ENCODE measurements around the gene PTGR2. TPM values are rescaled to one million over a fixed set of nuclear protein-coding genes. Genes with fewer than 3 reads are reported as not detected.
A peak's percentile ranks its signal among the peaks of the same experiment; 100 is the strongest.

PTGR2 gene
- 10 to 100 TPM in 3 of 4 donors, 1 to 10 TPM in 1; 8.2 to 15.7 (median 13.4) TPM for polyA plus RNA-seq
- long read RNA-seq, donor 1, result 0 reads
- long read RNA-seq, donor 2, partial matches to known transcripts, result 0 of 2 reads
- long read RNA-seq, donor 2, other reads (novel, unspliced or antisense), result 0 of 2 reads
- long read RNA-seq, donor 3, result 0 reads
- long read RNA-seq, donor 4, result 0 reads
- long read RNA-seq, donor 5, result 0 reads
- long read RNA-seq, donor 6, partial matches to known transcripts, result 6 of 10 reads
- long read RNA-seq, donor 6, other reads (novel, unspliced or antisense), result 0 of 10 reads
- long read RNA-seq, donor 7, result 0 reads
- long read RNA-seq, donor 8, result 0 reads
- long read RNA-seq, donor 9, partial matches to known transcripts, result 0 of 2 reads
- long read RNA-seq, donor 9, other reads (novel, unspliced or antisense), result 0 of 2 reads
- long read RNA-seq, donor 10, partial matches to known transcripts, result 0 of 3 reads
- long read RNA-seq, donor 10, other reads (novel, unspliced or antisense), result 0 of 3 reads

- Histone ChIP-seq H3K4me3 (ENCODE audit: low read depth in 1 of 3, low read length in 3 of 3) (peak within 1 kb of the TSS; percentile 51 to 70 (median 65)), H3K27ac (ENCODE audit: low read depth in 1 of 3, low read length in 2 of 3) (peak within 1 kb of the TSS; percentile 79 to 99 (median 91)), H3K27me3 (ENCODE audit: control insufficient read depth in 3 of 3, insufficient read depth in 3 of 3, low read length in 3 of 3) (no peaks in the 10 kb centered on the region), H3K4me1 (ENCODE audit: control insufficient read depth in 3 of 3, insufficient read depth in 2 of 3, low read depth in 1 of 3, low read length in 2 of 3) (peaks cover 0 to 25% (median 3%) of the 10 kb centered on the region in 3 donors), H3K9me3 (ENCODE audit: control insufficient read depth in 2 of 2, insufficient read depth in 1 of 2, low read depth in 1 of 2, low read length in 1 of 2) (no peaks in the 10 kb centered on the region), H3K36me3 (ENCODE audit: control insufficient read depth in 3 of 3, insufficient read depth in 2 of 3, low read depth in 1 of 3, low read length in 3 of 3) (no peaks in the 10 kb centered on the region)
- FAIRE-seq (no peak), DNase-seq (peak; percentile 98)
- 0 to 1% (median 1%) methylated on average over 51 of the region's 51 CpGs for WGBS, 3 donors
These were observed at the start of gene PTGR2 for GRCh38 chr14:73851567-73852382. Gene PTGR2, plus strand, starts transcription at chr14:73851831. Its CDS starts 7,032 bp downstream, at chr14:73858863.

DNA sequence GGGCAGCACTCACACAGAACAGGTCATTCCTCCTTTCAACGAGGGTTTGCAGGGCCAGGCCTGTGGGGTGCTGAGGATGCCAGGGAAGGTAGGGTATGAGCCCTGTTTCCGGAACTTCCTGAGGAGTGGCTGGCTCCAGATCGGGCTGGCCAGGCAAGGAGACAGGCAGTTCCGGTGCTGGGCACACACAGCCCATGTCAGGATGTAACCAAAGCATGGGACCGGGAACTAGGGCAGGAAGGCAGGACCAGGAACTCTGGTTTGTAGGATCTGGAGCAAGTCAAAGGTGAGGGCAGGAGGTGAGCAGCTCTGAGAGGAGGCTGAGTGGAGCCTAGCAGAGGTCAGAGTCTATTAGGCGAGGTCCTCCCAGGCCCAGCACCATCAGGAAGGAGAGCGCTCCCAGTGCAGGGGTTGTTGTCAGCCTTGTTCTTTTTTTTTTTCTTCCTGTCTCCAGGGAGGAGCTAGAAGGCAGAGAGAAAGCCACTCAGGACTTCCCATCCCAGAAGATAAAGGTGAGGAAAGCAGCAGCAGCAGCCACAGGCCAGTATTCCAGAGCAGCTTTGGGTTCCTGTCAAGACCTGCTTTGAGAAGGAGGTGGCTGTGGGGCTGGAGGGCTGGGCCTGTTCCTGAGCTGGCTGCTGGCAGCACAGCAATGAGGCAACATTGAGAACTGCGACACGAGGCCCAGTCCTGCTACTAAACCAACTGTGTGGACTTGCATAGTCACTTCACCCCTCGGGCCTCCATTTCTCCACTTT is 49.0 kb upstream of the PTGR2 start:
- H3K27me3 ChIP-seq (ENCODE audit: control insufficient read depth in 3 of 3, insufficient read depth in 3 of 3, low read length in 3 of 3), result no peaks in the 10 kb centered on the region
- H3K4me3 ChIP-seq (ENCODE audit: low read depth in 1 of 3, low read length in 3 of 3), result no peak overlapping the region
- peaks cover 0 to 15% (median 4%) of the 10 kb centered on the region in 3 donors for H3K4me1 ChIP-seq (ENCODE audit: control insufficient read depth in 3 of 3, insufficient read depth in 2 of 3, low read depth in 1 of 3, low read length in 2 of 3)
- 36 to 60% (median 48%) methylated on average over 10 of the region's 10 CpGs for WGBS, 3 donors
- H3K36me3 ChIP-seq (ENCODE audit: control insufficient read depth in 3 of 3, insufficient read depth in 2 of 3, low read depth in 1 of 3, low read length in 3 of 3), result no peaks in the 10 kb centered on the region
- FAIRE-seq (no peak), DNase-seq (peak; percentile 89 to 97)
- H3K9me3 ChIP-seq (ENCODE audit: control insufficient read depth in 2 of 2, insufficient read depth in 1 of 2, low read depth in 1 of 2, low read length in 1 of 2), result no peaks in the 10 kb centered on the region
- peak overlapping the region; percentile 65 to 89 (median 76) for H3K27ac ChIP-seq (ENCODE audit: low read depth in 1 of 3, low read length in 2 of 3)

DNA sequence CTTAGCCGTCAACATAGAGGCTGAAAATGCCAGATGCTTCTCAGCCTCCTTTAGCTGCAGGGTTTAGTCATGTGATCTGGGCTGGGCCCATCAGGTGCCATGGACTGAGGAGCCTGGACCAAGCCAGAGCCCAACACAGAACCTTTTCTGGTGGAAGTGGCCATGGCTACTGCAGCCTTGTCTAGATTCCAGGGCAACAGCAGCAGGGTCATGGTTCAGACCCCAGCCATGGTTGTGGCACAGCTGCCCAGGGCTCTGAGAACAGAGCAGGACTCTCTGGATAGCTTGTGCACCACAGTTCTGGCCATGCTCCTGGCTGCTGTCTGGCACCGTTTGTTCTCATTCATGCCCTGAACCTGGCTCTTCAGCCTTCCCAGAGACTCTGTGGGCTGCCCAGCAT is 47.0 kb upstream of the PTGR2 start:
- peaks cover 0 to 11% (median 1%) of the 10 kb centered on the region in 3 donors for H3K4me1 ChIP-seq (ENCODE audit: control insufficient read depth in 3 of 3, insufficient read depth in 2 of 3, low read depth in 1 of 3, low read length in 2 of 3)
- no peak for FAIRE-seq
- no peaks in the 10 kb centered on the region for H3K9me3 ChIP-seq (ENCODE audit: control insufficient read depth in 2 of 2, insufficient read depth in 1 of 2, low read depth in 1 of 2, low read length in 1 of 2)
- 82 to 89% (median 86%) methylated on average over 2 of the region's 2 CpGs for WGBS, 3 donors
- H3K4me3 ChIP-seq (ENCODE audit: low read depth in 1 of 3, low read length in 3 of 3), result no peak overlapping the region
- H3K36me3 ChIP-seq (ENCODE audit: control insufficient read depth in 3 of 3, insufficient read depth in 2 of 3, low read depth in 1 of 3, low read length in 3 of 3), result no peaks in the 10 kb centered on the region
- H3K27me3 ChIP-seq (ENCODE audit: control insufficient read depth in 3 of 3, insufficient read depth in 3 of 3, low read length in 3 of 3), result no peaks in the 10 kb centered on the region
- no peak overlapping the region for H3K27ac ChIP-seq (ENCODE audit: low read depth in 1 of 3, low read length in 2 of 3)
- DNase-seq, result no peak

DNA sequence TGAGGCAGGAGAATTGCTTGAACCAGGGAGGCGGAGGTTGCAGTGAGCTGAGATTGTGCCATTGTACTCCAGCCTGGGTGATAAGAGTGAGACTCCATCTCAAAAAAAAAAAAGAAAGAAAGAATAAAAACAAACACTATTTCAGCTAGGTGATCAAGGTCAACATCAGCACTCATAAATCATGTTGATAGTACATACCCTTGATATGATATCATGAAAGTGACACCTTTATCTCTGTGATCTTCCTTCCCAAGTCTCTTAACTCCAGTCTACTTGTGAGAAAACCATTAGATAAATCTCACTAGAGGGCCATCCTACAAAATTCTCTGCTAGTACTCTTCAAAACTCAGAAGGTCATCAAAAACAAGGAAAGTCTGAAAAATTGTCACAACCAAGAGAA is 44.2 kb upstream of the PTGR2 start:
- H3K9me3 ChIP-seq (ENCODE audit: control insufficient read depth in 2 of 2, insufficient read depth in 1 of 2, low read depth in 1 of 2, low read length in 1 of 2), result no peaks in the 10 kb centered on the region
- WGBS, 3 donors, result 88 to 100% (median 97%) methylated on average over 1 of the region's 1 CpG
- no peak overlapping the region for H3K4me3 ChIP-seq (ENCODE audit: low read depth in 1 of 3, low read length in 3 of 3)
- FAIRE-seq (no peak), DNase-seq (no peak)
- H3K27ac ChIP-seq (ENCODE audit: low read depth in 1 of 3, low read length in 2 of 3), result no peak overlapping the region
- H3K4me1 ChIP-seq (ENCODE audit: control insufficient read depth in 3 of 3, insufficient read depth in 2 of 3, low read depth in 1 of 3, low read length in 2 of 3), result peaks cover 0 to 8% (median 0%) of the 10 kb centered on the region in 3 donors
- H3K36me3 ChIP-seq (ENCODE audit: control insufficient read depth in 3 of 3, insufficient read depth in 2 of 3, low read depth in 1 of 3, low read length in 3 of 3), result no peaks in the 10 kb centered on the region
- H3K27me3 ChIP-seq (ENCODE audit: control insufficient read depth in 3 of 3, insufficient read depth in 3 of 3, low read length in 3 of 3), result no peaks in the 10 kb centered on the region

GRCh38 chr14:73809391-73809790 is 42.2 kb upstream of the PTGR2 start:
- FAIRE-seq (no peak), DNase-seq (no peak)
- Histone ChIP-seq H3K27ac (ENCODE audit: low read depth in 1 of 3, low read length in 2 of 3) (no peak overlapping the region), H3K36me3 (ENCODE audit: control insufficient read depth in 3 of 3, insufficient read depth in 2 of 3, low read depth in 1 of 3, low read length in 3 of 3) (no peaks in the 10 kb centered on the region), H3K27me3 (ENCODE audit: control insufficient read depth in 3 of 3, insufficient read depth in 3 of 3, low read length in 3 of 3) (no peaks in the 10 kb centered on the region), H3K9me3 (ENCODE audit: control insufficient read depth in 2 of 2, insufficient read depth in 1 of 2, low read depth in 1 of 2, low read length in 1 of 2) (no peaks in the 10 kb centered on the region), H3K4me3 (ENCODE audit: low read depth in 1 of 3, low read length in 3 of 3) (no peak overlapping the region), H3K4me1 (ENCODE audit: control insufficient read depth in 3 of 3, insufficient read depth in 2 of 3, low read depth in 1 of 3, low read length in 2 of 3) (no peaks in the 10 kb centered on the region)
- 74 to 80% (median 78%) methylated on average over 6 of the region's 6 CpGs for WGBS, 3 donors

DNA sequence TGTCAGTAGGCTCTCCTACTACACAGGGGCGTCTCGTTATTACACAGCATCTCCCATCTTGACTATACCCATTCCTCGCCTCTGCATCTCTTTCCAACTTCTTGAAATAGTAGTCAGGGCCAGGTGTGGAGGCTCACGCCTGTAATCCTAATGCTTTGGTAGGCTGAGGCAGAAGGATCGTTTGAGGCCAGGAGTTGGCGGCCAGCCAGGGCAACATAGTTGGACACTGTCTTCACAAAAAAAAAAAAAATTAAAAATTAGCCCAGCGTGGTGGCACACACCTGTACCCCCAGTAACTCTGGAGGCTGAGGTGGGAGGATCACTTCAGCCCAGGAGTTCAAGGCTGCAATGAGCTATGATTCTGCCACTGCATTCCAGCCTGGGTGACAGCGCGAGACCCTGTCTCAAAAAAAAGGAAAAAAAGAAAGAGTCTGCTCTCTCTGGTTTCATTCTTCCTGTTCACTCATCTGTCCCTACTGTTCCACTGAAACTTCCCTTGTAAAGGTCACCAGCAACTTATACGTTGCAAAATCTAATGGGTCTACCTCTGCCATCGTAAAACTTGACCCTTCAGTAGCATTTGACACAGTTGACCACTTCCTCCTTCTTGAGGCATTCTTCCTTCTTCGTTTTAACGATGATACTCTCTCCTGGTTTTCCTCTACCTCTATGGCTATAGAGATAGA is 41.0 kb upstream of the PTGR2 start:
- Histone ChIP-seq H3K4me1 (ENCODE audit: control insufficient read depth in 3 of 3, insufficient read depth in 2 of 3, low read depth in 1 of 3, low read length in 2 of 3) (no peaks in the 10 kb centered on the region), H3K4me3 (ENCODE audit: low read depth in 1 of 3, low read length in 3 of 3) (no peak overlapping the region), H3K9me3 (ENCODE audit: control insufficient read depth in 2 of 2, insufficient read depth in 1 of 2, low read depth in 1 of 2, low read length in 1 of 2) (no peaks in the 10 kb centered on the region), H3K27ac (ENCODE audit: low read depth in 1 of 3, low read length in 2 of 3) (no peak overlapping the region), H3K27me3 (ENCODE audit: control insufficient read depth in 3 of 3, insufficient read depth in 3 of 3, low read length in 3 of 3) (no peaks in the 10 kb centered on the region), H3K36me3 (ENCODE audit: control insufficient read depth in 3 of 3, insufficient read depth in 2 of 3, low read depth in 1 of 3, low read length in 3 of 3) (no peaks in the 10 kb centered on the region)
- FAIRE-seq (no peak), DNase-seq (no peak)
- WGBS, 3 donors, result 80 to 82% (median 81%) methylated on average over 13 of the region's 13 CpGs

DNA sequence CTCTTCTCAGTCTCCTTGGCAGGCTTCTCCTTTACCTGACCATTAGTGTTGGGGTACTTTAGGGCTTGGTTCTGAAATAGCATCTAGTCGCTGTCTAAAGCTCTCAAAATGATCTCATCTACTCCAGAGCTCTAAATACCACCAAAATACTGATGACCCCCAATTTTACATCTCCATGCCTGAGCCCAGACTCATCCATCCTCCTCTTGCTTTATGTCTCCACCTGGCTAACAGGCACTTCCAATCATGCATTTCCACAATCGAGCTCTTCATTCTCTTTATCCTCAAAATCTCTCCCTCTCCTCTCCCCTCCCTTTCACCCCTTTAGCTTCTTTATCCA is 40.5 kb upstream of the PTGR2 start:
- DNase-seq, result no peak
- H3K9me3 ChIP-seq (ENCODE audit: control insufficient read depth in 2 of 2, insufficient read depth in 1 of 2, low read depth in 1 of 2, low read length in 1 of 2), result no peaks in the 10 kb centered on the region
- no peak overlapping the region for H3K4me3 ChIP-seq (ENCODE audit: low read depth in 1 of 3, low read length in 3 of 3)
- no peaks in the 10 kb centered on the region for H3K4me1 ChIP-seq (ENCODE audit: control insufficient read depth in 3 of 3, insufficient read depth in 2 of 3, low read depth in 1 of 3, low read length in 2 of 3)
- no peak overlapping the region for H3K27ac ChIP-seq (ENCODE audit: low read depth in 1 of 3, low read length in 2 of 3)
- no peaks in the 10 kb centered on the region for H3K27me3 ChIP-seq (ENCODE audit: control insufficient read depth in 3 of 3, insufficient read depth in 3 of 3, low read length in 3 of 3)
- H3K36me3 ChIP-seq (ENCODE audit: control insufficient read depth in 3 of 3, insufficient read depth in 2 of 3, low read depth in 1 of 3, low read length in 3 of 3), result no peaks in the 10 kb centered on the region
- no peak for FAIRE-seq
- 81 to 94% (median 93%) methylated on average over 2 of the region's 2 CpGs for WGBS, 3 donors

GRCh38 chr14:73814153-73814552 is 37.5 kb upstream of the PTGR2 start:
- Histone ChIP-seq H3K4me3 (ENCODE audit: low read depth in 1 of 3, low read length in 3 of 3) (no peak overlapping the region), H3K9me3 (ENCODE audit: control insufficient read depth in 2 of 2, insufficient read depth in 1 of 2, low read depth in 1 of 2, low read length in 1 of 2) (no peaks in the 10 kb centered on the region), H3K27ac (ENCODE audit: low read depth in 1 of 3, low read length in 2 of 3) (no peak overlapping the region), H3K27me3 (ENCODE audit: control insufficient read depth in 3 of 3, insufficient read depth in 3 of 3, low read length in 3 of 3) (no peaks in the 10 kb centered on the region), H3K36me3 (ENCODE audit: control insufficient read depth in 3 of 3, insufficient read depth in 2 of 3, low read depth in 1 of 3, low read length in 3 of 3) (no peaks in the 10 kb centered on the region), H3K4me1 (ENCODE audit: control insufficient read depth in 3 of 3, insufficient read depth in 2 of 3, low read depth in 1 of 3, low read length in 2 of 3) (no peaks in the 10 kb centered on the region)
- 62 to 79% (median 65%) methylated on average over 4 of the region's 4 CpGs for WGBS, 3 donors
- DNase-seq (no peak), FAIRE-seq (no peak)
